ENCODE measurements around the gene AP1G2. TPM values are rescaled to one million over a fixed set of nuclear protein-coding genes. Genes with fewer than 3 reads are reported as not detected.

The AP1G2 gene
- total and polyA plus RNA-seq, 12 donors: 6.6 to 58.5 (median 10.8) TPM

- Histone ChIP-seq H3K27ac (no peak overlapping the region), H3K4me1 (peaks cover 0 to 25% (median 0%) of the 10 kb centered on the region in 9 donors), H3K27me3 (no peaks in the 10 kb centered on the region), H3K4me3 (no peak overlapping the region), H3K9me3 (no peaks in the 10 kb centered on the region), H3K36me3 (no peaks in the 10 kb centered on the region)
- WGBS, 2 donors: 72 to 79% methylated on average over 6 of the region's 6 CpGs
- no peak for DNase-seq
- TF ChIP-seq, protein P1, sequence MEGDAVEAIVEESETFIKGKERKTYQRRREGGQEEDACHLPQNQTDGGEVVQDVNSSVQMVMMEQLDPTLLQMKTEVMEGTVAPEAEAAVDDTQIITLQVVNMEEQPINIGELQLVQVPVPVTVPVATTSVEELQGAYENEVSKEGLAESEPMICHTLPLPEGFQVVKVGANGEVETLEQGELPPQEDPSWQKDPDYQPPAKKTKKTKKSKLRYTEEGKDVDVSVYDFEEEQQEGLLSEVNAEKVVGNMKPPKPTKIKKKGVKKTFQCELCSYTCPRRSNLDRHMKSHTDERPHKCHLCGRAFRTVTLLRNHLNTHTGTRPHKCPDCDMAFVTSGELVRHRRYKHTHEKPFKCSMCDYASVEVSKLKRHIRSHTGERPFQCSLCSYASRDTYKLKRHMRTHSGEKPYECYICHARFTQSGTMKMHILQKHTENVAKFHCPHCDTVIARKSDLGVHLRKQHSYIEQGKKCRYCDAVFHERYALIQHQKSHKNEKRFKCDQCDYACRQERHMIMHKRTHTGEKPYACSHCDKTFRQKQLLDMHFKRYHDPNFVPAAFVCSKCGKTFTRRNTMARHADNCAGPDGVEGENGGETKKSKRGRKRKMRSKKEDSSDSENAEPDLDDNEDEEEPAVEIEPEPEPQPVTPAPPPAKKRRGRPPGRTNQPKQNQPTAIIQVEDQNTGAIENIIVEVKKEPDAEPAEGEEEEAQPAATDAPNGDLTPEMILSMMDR (IDR thresholded peaks at IDR 0.05): no peak
- intact Hi-C loops (cut with DNase I): no loop called here
- ATAC-seq: peak in 1 of 8 donors; percentile 14
Observed at GRCh38 chr14:23605931-23606585, 38.5 kb upstream of the AP1G2 start.

GRCh38 chr14:23604675-23605170 is 37.1 kb upstream of the AP1G2 start:
- peaks cover 0 to under 1% (median 0%) of the 10 kb centered on the region in 11 donors for H3K9me3 ChIP-seq
- H3K36me3 ChIP-seq: no peaks in the 10 kb centered on the region
- ATAC-seq: no peak
- H3K27me3 ChIP-seq: no peaks in the 10 kb centered on the region
- intact Hi-C loops (cut with DNase I): no loop called here
- no peak for DNase-seq
- peaks cover 0 to 25% (median 0%) of the 10 kb centered on the region in 9 donors for H3K4me1 ChIP-seq
- H3K27ac ChIP-seq: no peak overlapping the region
- 59 to 71% methylated on average over 3 of the region's 3 CpGs for WGBS, 2 donors
- TF ChIP-seq, protein P1 (IDR thresholded peaks at IDR 0.05): no peak
- no peak overlapping the region for H3K4me3 ChIP-seq

GRCh38 chr14:23604148-23604547 is 36.6 kb upstream of the AP1G2 start:
- intact Hi-C loops (cut with DNase I): no loop called here
- ATAC-seq (no peak), DNase-seq (no peak)
- H3K4me3 ChIP-seq: no peak overlapping the region
- H3K4me1 ChIP-seq: peaks cover 0 to 25% (median 0%) of the 10 kb centered on the region in 9 donors
- WGBS, 2 donors: 52 to 56% methylated on average over 2 of the region's 2 CpGs
- H3K27ac ChIP-seq: no peak overlapping the region
- TF ChIP-seq, protein P1 (IDR thresholded peaks at IDR 0.05): no peak
- peaks cover 0 to 6% (median 0%) of the 10 kb centered on the region in 11 donors for H3K9me3 ChIP-seq
- no peaks in the 10 kb centered on the region for H3K27me3 ChIP-seq
- H3K36me3 ChIP-seq: no peaks in the 10 kb centered on the region

- Histone ChIP-seq H3K27me3 (no peaks in the 10 kb centered on the region), H3K27ac (no peak overlapping the region), H3K9me3 (peaks cover 0 to 7% (median 0%) of the 10 kb centered on the region in 11 donors), H3K36me3 (no peaks in the 10 kb centered on the region), H3K4me3 (no peak overlapping the region), H3K4me1 (peaks cover 0 to 25% (median 0%) of the 10 kb centered on the region in 9 donors)
- peak in 1 of 8 donors; percentile 13 for ATAC-seq
- TF ChIP-seq, protein P1 (IDR thresholded peaks at IDR 0.05): no peak
- no peak for DNase-seq
- WGBS, 2 donors: 81 to 87% methylated on average over 2 of the region's 2 CpGs
- intact Hi-C loops (cut with DNase I): no loop called here
Observed at GRCh38 chr14:23603103-23603502, 35.5 kb upstream of the AP1G2 start.

Measured in heart right ventricle (tissue), 16 donors.